GM13977 (cell line): ENCODE data around the gene PALM3.

Experiments used
- DNase-seq: peaks from one replicate; pipeline ENCODE4 v3.0.0; 2012; ENCODE audit warnings: low spot score
- CTCF ChIP-seq: IDR thresholded peaks from 2 replicates; pipeline ENCODE4 v1.5.1; 2012; ENCODE audit warnings: mild to moderate bottlenecking, control low read depth; ENCODE audit not compliant: insufficient read depth; ENCODE audit errors: extremely low read depth, missing control alignments
- in situ Hi-C: fragments of 300-500 bp; cut with MboI; formaldehyde crosslinking; loops from one replicate; pipeline ENCODE4 v1.12.0; 2022; ENCODE audit warnings: low sequenced_read_pairs, low pct_unique_long_range_greater_than_20kb, mixed read lengths, inconsistent platforms; ENCODE audit not compliant: unreplicated experiment

PALM3 gene

GRCh38 chr19:14061751-14062557 is at the start of gene PALM3:
PALM3 (minus strand) TSS chr19:14062076; CDS start chr19:14061980, 96 bp downstream.
- in situ Hi-C loops: loop anchor here (25.0 kb wide), 1 partner anchor 475 kb away; no protein-coding TSS in a partner anchor
- TF ChIP-seq CTCF: no peak
- DNase-seq: no peak

GRCh38 chr19:14111486-14111885 is 49.6 kb upstream of the PALM3 start:
- no peak for TF ChIP-seq CTCF
- in situ Hi-C loops: no loop called here
- DNase-seq: no peak

GRCh38 chr19:14110650-14111049 is 48.8 kb upstream of the PALM3 start:
- no peak for TF ChIP-seq CTCF
- in situ Hi-C loops: no loop called here
- DNase-seq: no peak

GRCh38 chr19:14107581-14108461 is 45.9 kb upstream of the PALM3 start:
- no peak for TF ChIP-seq CTCF
- in situ Hi-C loops: no loop called here
- DNase-seq: no peak

GRCh38 chr19:14106840-14107239 is 45.0 kb upstream of the PALM3 start:
- in situ Hi-C loops: no loop called here
- no peak for TF ChIP-seq CTCF

GRCh38 chr19:14105680-14106079 is 43.8 kb upstream of the PALM3 start:
- DNase-seq: no peak
- in situ Hi-C loops: no loop called here
- TF ChIP-seq CTCF: no peak

More at GRCh38 chr19:14106840-14107239, 45.0 kb upstream of the PALM3 start:
- DNase-seq: no peak
